HG02981 (cell line): Measurements from ENCODE around the gene OR5V1.
"Not testable (repeated sequence)": the region's sequence is repeated elsewhere in the genome, so short reads cannot be mapped to it uniquely, and the experiment has no call there.

Source experiments
- ATAC-seq: cut with Tn5 transposase; IDR thresholded peaks from one replicate; pipeline ENCODE4 v1.9.1; 2021; ENCODE audit warnings: mild to moderate bottlenecking, moderate library complexity; ENCODE audit not compliant: unreplicated experiment

The OR5V1 gene

DNA sequence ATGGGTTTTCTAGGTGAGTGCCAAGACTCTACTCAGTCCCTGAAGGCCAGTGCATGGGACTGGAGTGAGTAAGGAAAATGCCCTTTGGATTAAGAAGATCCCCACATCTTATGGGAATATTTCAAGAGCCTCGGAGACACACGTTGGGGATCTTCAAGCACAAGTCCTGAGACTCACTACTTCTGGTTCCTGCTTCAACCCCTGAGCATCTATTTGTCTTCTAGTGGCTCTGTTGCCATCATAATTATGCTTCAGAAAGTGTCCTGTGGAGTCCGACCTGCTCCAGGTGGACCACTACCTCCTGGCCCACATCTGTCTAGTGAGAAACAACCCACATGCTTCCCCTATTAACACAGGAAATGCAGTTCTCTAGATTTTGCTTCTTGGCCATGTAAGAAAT lies at the start of gene OR5V1:
OR5V1 (minus strand) TSS at position 101 of the 400 bp plus-strand sequence. CDS start 12,670 bp downstream, outside the sequence.
- no peak for ATAC-seq

GRCh38 chr6:29414588-29414987 lies 45.9 kb upstream of the OR5V1 start, which contains the start of gene OR12D1:
TSS of gene OR12D1 (plus strand) at chr6:29414928.
- ATAC-seq: no peak

DNA sequence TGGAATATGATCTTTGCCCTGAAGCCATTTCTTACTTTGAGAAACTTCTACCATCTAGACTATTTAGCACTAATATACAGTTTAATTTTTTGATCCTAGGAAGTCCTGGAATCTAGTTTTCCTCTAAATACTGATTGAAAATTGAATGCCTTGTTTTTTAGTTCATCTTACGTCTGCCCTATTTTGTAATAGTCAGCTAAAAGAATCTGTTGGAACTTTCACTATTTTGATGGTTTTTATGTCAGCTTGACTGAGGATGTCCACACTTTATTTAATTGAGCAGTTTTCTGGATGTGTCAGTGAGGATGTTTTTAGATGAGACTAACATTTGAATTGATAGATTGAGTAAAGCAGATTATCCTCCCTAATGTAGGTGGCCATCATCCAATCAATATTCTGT lies 35.1 kb upstream of the OR5V1 start:
- no peak for ATAC-seq

DNA sequence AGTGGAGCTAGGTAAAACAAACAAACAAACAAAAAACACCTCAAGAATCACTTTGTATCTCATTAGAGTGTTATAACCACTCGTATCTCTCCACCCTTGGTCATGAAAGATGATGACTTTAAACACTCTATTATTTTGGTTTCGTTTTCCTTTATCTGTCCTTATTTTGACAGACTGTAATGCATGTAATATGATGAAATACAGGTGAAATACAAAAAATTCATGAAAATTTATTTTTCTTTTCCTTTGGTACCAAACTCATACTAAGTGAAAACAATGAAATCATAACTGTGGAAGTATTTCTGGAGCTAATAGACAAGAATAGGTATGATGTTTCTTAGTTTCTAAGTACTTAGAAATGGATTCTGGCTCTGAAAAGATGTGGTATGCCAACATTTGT lies 30.9 kb upstream of the OR5V1 start:
- no peak for ATAC-seq

- no peak for ATAC-seq
Measured at GRCh38 chr6:29395331-29395730, 26.7 kb upstream of the OR5V1 start, which contains the start of gene OR12D2. TSS of gene OR12D2 (plus strand) at chr6:29395631. CDS start at chr6:29396700, 1,069 bp downstream.

GRCh38 chr6:29388533-29388932 lies 19.9 kb upstream of the OR5V1 start:
- ATAC-seq: no peak

DNA sequence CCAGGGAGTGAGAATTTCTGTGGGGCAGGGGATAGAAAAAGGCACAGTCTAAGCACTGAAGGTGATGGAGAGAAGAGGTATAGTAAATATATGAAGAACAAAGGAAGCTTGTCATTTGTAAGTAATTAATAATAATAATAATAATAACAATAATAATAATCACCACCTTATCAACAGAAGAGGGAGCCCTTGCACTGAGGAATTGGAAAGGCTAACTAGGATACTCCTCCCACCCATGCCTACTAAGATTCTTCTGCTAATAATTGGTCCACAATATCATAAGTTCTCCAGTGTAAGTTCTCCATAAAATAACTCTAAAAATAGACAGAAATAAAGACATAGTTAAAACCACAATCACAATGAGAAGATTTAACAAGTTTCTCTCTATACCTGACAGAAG lies 7.3 kb upstream of the OR5V1 start:
- no peak for ATAC-seq

GRCh38 chr6:29375191-29375590 lies 6.5 kb upstream of the OR5V1 start, which contains the start of gene OR12D3:
TSS of gene OR12D3 (minus strand) at chr6:29375291. CDS start at chr6:29375287, 4 bp downstream.
- no peak for ATAC-seq

- no peak for ATAC-seq
Measured at GRCh38 chr6:29355603-29356002, 13.1 kb downstream of the OR5V1 start.

GRCh38 chr6:29354980-29355379 lies 13.7 kb downstream of the OR5V1 start:
- no peak for ATAC-seq

GRCh38 chr6:29349348-29349747 lies 19.3 kb downstream of the OR5V1 start:
- not testable (repeated sequence) for ATAC-seq

- no peak for ATAC-seq
Measured at GRCh38 chr6:29345380-29345779, 23.3 kb downstream of the OR5V1 start.

GRCh38 chr6:29336269-29336668 lies 32.4 kb downstream of the OR5V1 start:
- no peak for ATAC-seq

DNA sequence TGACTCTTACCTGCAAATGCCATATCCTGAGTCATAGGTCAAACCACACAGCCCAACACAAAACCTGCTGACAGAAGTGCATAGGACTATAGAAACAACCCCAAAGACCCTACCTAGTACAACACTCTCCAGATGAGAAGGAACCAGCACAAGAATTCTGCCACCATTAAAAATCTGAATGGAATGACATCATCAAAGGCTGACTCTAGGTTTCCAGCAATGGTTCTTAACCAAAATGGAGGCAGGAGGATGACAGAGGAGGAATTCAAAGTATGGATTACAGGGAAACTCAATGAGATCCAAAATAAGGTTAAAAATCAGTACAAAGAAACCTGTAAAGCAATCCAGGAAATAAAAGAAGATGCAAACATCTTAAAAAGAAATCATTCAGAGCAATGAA lies 36.0 kb downstream of the OR5V1 start:
- ATAC-seq: no peak

- no peak for ATAC-seq
Measured at GRCh38 chr6:29325777-29326176, 42.9 kb downstream of the OR5V1 start.

- not testable (repeated sequence) for ATAC-seq
Measured at GRCh38 chr6:29323332-29323731, 45.3 kb downstream of the OR5V1 start.

GRCh38 chr6:29319931-29320330 lies 48.7 kb downstream of the OR5V1 start:
- ATAC-seq: no peak
